IPS-20b (cell line): ENCODE results near the gene CCDC178.
"Not testable (repeated sequence)": the region's sequence is repeated elsewhere in the genome, so short reads cannot be mapped to it uniquely, and the experiment has no call there.

Experiments
- H3K27ac ChIP-seq: one replicate; pipeline ENCODE4 v1.5.1; 2013; ENCODE audit warnings: low read length
- H3K27me3 ChIP-seq: 2 replicates; pipeline ENCODE4 v1.6.1; 2013; ENCODE audit warnings: mild to moderate bottlenecking, low read length, inconsistent platforms; ENCODE audit not compliant: insufficient read depth
- H3K36me3 ChIP-seq: 2 replicates; pipeline ENCODE4 v1.6.1; 2013; ENCODE audit warnings: low read depth, mild to moderate bottlenecking, inconsistent platforms, low read length, moderate library complexity; ENCODE audit not compliant: insufficient read depth
- H3K4me1 ChIP-seq: 2 replicates; pipeline ENCODE4 v1.6.1; 2013; ENCODE audit warnings: mild to moderate bottlenecking, control low read depth, inconsistent platforms, low read length, moderate library complexity; ENCODE audit not compliant: insufficient read depth
- H3K4me3 ChIP-seq: 2 replicates; pipeline ENCODE4 v1.5.1; 2013; ENCODE audit warnings: mild to moderate bottlenecking, low read length, inconsistent platforms
- H3K9ac ChIP-seq: 2 replicates; pipeline ENCODE4 v1.6.1; 2013; ENCODE audit warnings: low read depth, mild to moderate bottlenecking, inconsistent platforms, low read length, moderate library complexity
- H3K9me3 ChIP-seq: 2 replicates; pipeline ENCODE4 v1.6.1; 2013; ENCODE audit warnings: mild to moderate bottlenecking, low read depth, low read length, inconsistent platforms; ENCODE audit not compliant: insufficient read depth

CCDC178 gene

GRCh38 chr18:32974421-32975162 is 465.9 kb downstream of the CCDC178 start:
- Histone ChIP-seq H3K9ac (no peak overlapping the region), H3K27ac (no peak overlapping the region)

GRCh38 chr18:32968248-32968647 is 472.3 kb downstream of the CCDC178 start:
- H3K27ac ChIP-seq, result no peak overlapping the region
- no peaks in the 10 kb centered on the region for H3K4me1 ChIP-seq
- H3K27me3 ChIP-seq, result no peaks in the 10 kb centered on the region
- H3K36me3 ChIP-seq, result no peaks in the 10 kb centered on the region
- no peak overlapping the region for H3K4me3 ChIP-seq
- no peaks in the 10 kb centered on the region for H3K9me3 ChIP-seq
- no peak overlapping the region for H3K9ac ChIP-seq

More at GRCh38 chr18:32974421-32975162, 465.9 kb downstream of the CCDC178 start:
- Histone ChIP-seq H3K4me3 (no peak overlapping the region), H3K27me3 (no peaks in the 10 kb centered on the region), H3K4me1 (no peaks in the 10 kb centered on the region; the same call in 1 of the 2 replicates), H3K36me3 (no peaks in the 10 kb centered on the region), H3K9me3 (no peaks in the 10 kb centered on the region)

DNA sequence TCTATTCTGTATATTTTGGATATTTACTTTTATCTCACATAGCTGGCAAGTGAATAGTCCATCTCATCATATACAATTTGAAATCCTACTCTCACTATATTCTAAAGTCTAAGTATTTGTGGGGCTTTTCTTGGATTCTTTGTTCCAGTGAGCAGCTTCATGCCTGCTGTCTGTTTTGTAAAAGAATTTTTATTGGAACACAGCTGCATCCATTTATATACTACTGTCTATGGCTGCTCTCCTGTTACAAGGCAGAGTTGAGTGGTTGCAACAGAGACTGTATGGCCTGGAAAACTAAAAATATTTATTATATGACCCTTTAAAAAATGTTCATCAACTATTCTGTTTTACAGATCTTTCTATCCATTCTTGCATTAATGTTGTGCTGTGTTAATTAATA is 474.4 kb downstream of the CCDC178 start:
- H3K4me3 ChIP-seq, result no peak overlapping the region
- no peaks in the 10 kb centered on the region for H3K4me1 ChIP-seq
- no peak overlapping the region for H3K9ac ChIP-seq
- H3K36me3 ChIP-seq, result no peaks in the 10 kb centered on the region
- no peak overlapping the region for H3K27ac ChIP-seq
- H3K9me3 ChIP-seq, result no peaks in the 10 kb centered on the region
- no peaks in the 10 kb centered on the region for H3K27me3 ChIP-seq

DNA sequence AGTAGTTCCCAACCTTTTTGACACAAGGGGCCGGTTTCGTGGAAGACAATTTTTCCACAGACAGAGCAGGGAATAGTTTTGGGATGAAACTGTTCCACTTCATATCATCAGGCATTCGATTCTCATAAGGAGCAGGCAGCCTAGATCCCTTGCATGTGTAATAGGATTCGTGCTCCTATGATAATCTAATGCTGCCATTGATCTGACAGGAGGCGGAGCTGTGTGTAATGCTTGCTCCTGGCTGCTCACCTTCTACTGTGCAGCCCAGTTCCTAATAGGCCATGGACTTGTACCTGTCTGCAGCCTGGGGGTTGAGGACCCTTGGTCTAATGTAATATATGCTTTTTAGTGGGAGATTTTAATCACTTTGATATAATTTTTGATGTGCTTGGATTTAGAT is 479.0 kb downstream of the CCDC178 start:
- H3K9me3 ChIP-seq, result no peaks in the 10 kb centered on the region
- no peaks in the 10 kb centered on the region for H3K4me1 ChIP-seq
- H3K9ac ChIP-seq, result no peak overlapping the region
- H3K27ac ChIP-seq, result no peak overlapping the region
- H3K36me3 ChIP-seq, result no peaks in the 10 kb centered on the region
- no peak overlapping the region for H3K4me3 ChIP-seq
- H3K27me3 ChIP-seq, result no peaks in the 10 kb centered on the region

DNA sequence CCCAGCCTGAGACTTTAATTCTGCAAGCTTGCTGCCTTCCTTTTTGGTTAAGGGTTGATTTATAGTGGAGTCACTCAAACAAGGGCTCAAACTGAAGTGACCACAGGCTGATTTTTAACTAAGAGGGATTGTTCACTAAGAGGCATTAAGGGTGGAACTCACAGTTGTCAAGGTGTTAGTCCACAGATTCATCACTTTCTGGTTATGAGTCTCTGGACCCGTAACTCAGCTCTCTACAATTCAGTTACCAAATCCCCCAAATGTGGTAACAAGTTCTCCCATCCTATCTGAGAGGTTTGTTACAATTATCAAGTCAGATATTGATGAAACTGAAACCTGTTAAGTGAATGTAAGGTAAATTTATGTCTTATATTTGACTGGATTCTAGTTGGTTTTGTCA is 481.8 kb downstream of the CCDC178 start:
- Histone ChIP-seq H3K36me3 (no peaks in the 10 kb centered on the region), H3K4me1 (no peaks in the 10 kb centered on the region), H3K9me3 (no peaks in the 10 kb centered on the region), H3K27ac (no peak overlapping the region), H3K27me3 (no peaks in the 10 kb centered on the region), H3K4me3 (no peak overlapping the region), H3K9ac (no peak overlapping the region)

DNA sequence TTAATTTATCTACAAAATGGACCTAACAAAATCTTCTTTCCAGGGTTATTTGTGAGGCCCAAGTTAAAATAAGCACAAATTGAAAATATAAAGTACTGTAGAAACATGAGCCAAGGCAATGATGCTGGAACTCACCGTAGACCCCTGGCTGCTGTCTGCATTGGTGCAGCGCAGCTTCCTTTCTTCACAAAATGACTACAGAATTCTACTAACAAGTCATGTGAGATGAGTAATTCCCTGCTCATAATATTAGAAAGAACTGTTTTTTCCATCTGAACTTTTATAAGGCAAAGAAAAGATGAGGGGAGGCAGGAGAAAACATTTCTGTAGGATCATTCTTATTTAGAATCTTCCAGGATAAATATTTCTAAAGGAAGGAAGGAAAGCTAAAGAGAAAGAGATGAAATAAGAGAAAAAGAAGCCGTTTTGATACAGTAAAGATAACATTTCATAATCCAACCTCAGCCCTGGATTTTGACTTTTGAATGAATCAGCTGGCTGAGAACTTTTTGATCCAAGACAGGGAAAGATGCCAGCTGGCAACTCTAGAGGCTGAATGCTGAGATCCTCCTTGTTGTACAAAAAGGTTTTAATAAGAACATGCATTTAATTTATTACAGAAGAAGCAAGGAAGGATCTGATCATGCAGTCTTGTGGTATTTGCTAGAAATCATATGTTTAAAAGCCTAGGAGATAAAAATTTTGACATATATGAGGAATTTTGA is 483.8 kb downstream of the CCDC178 start:
- Histone ChIP-seq H3K4me1 (no peaks in the 10 kb centered on the region), H3K27me3 (no peaks in the 10 kb centered on the region), H3K27ac (no peak overlapping the region), H3K4me3 (no peak overlapping the region), H3K9ac (no peak overlapping the region), H3K36me3 (no peaks in the 10 kb centered on the region), H3K9me3 (peaks cover 13% of the 10 kb centered on the region)

DNA sequence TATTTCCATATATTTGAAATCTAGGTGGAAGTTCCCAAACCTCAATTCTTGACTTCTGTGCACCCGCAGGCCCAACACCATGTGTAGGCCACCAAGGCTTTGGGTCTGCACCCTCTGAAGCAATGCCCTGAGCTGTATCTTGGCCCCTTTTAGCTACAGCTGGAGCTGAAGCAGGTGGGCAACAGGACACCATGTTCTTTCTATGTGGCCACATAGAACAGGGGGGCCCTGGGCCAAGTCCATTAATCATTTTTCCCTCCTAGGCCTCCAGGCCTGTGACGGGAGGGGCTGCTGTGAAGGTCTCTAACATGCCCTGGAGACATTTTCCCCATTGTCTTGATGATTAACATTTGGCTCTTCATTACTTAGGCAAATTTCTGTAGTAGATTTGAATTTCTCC is 488.2 kb downstream of the CCDC178 start:
- H3K9ac ChIP-seq, result not testable (repeated sequence)

GRCh38 chr18:32937597-32937996 is 502.9 kb downstream of the CCDC178 start:
- Histone ChIP-seq H3K27ac (no peak overlapping the region), H3K27me3 (no peaks in the 10 kb centered on the region), H3K36me3 (no peaks in the 10 kb centered on the region), H3K9ac (no peak overlapping the region), H3K4me3 (no peak overlapping the region), H3K4me1 (peaks cover 11% of the 10 kb centered on the region; the same call in 1 of the 2 replicates), H3K9me3 (peaks cover 7% of the 10 kb centered on the region; the same call in 1 of the 2 replicates)

More for the DNA sequence above, 488.2 kb downstream of the CCDC178 start:
- peaks cover 17% of the 10 kb centered on the region for H3K9me3 ChIP-seq
- H3K27me3 ChIP-seq, H3K36me3 ChIP-seq, H3K4me3 ChIP-seq, H3K27ac ChIP-seq, H3K4me1 ChIP-seq: not testable (repeated sequence)

DNA sequence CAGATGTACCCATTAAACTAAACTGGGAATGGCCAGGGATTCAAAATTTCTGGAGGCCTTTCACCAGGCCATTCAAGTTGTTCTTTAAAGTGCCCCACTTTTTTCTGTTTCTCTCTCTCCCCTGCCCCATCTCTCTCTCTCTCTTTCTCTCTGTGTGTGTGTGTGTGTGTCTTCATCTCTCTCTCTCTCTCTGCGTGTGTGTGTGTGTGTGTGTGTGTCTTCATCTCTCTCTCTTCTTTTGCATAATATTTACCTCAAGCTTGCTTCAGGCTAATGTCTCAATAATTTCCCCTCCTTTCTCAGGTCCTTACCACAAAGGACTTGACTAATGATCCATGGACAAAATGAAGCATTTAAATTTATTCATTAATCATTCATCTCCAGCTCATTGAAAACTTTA is 503.5 kb downstream of the CCDC178 start:
- Histone ChIP-seq H3K36me3 (no peaks in the 10 kb centered on the region), H3K4me3 (no peak overlapping the region), H3K9ac (no peak overlapping the region), H3K27me3 (no peaks in the 10 kb centered on the region), H3K4me1 (peaks cover 11% of the 10 kb centered on the region; the same call in 1 of the 2 replicates), H3K27ac (no peak overlapping the region), H3K9me3 (peaks cover 7% of the 10 kb centered on the region; the same call in 1 of the 2 replicates)

DNA sequence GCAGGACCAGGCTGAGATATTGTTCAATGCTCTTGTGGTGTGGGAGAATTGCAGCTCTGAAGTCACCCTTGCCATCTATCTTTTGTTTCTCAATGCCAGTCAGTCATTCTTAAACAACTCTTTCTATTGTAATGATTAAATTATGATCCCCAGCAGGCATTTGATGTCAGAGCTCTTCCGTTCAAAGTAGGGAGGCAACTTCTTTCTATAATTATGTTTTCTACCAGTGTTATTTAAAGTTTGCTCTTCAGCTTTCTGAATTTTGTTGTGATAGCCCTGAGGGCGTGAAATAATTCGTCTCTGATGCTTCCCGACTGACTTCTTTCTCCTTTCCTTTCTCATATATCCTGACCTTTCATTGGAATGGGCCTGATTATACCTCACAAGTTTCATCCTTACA is 506.3 kb downstream of the CCDC178 start:
- Histone ChIP-seq H3K9ac (no peak overlapping the region), H3K4me3 (no peak overlapping the region), H3K4me1 (peaks cover 11% of the 10 kb centered on the region; the same call in 1 of the 2 replicates)

DNA sequence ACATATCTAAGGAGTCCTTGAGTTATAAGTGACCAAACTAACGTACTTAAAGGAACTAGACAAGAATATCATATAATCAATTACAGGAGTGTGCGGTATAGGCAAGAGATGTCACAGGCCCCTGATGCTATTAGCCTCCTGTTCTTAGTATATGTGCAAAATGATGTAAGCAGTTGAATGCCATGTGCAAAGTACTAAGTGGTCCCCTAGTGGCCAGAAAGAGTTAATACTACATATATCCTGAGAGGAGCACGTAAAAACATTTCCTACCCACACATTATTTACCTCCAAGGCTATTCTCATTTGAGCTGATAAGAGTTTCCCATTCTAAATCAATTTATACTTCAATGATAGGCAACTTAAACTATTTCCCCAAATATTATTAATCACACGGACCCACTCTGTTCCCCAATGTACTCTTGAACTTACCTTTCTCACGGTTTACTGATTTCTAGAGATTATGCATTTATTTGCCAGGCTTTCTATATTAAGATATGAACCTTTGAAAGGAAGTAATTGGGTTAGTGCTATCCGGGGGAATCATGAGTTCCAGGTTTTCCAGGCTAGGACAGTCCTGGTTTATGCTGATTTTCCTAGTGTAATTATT is 509.7 kb downstream of the CCDC178 start:
- Histone ChIP-seq H3K27me3 (no peaks in the 10 kb centered on the region), H3K27ac (no peak overlapping the region), H3K9me3 (peaks cover 7% of the 10 kb centered on the region; the same call in 1 of the 2 replicates), H3K4me1 (no peaks in the 10 kb centered on the region), H3K4me3 (no peak overlapping the region), H3K9ac (no peak overlapping the region), H3K36me3 (no peaks in the 10 kb centered on the region)

More for the DNA sequence above, 506.3 kb downstream of the CCDC178 start:
- Histone ChIP-seq H3K27me3 (no peaks in the 10 kb centered on the region), H3K36me3 (no peaks in the 10 kb centered on the region), H3K27ac (no peak overlapping the region), H3K9me3 (peaks cover 7% of the 10 kb centered on the region; the same call in 1 of the 2 replicates)
